ENCODE measurements around the gene HRCT1. TPM values are rescaled to one million over a fixed set of nuclear protein-coding genes. Genes with fewer than 3 reads are reported as not detected.
"Not testable (repeated sequence)": the region's sequence is repeated elsewhere in the genome, so short reads cannot be mapped to it uniquely, and the experiment has no call there.

HRCT1 gene
- total RNA-seq, 1 experiment from 2014 or later, result not detected

GRCh38 chr9:35896570-35896969 lies 9.4 kb upstream of the HRCT1 start:
- no peak for DNase-seq (ENCODE audit: low spot score)

GRCh38 chr9:35897376-35898099 lies 8.5 kb upstream of the HRCT1 start:
- DNase-seq (ENCODE audit: low spot score), result not testable (repeated sequence)

GRCh38 chr9:35898337-35898736 lies 7.7 kb upstream of the HRCT1 start:
- no peak for DNase-seq (ENCODE audit: low spot score)

- no peak for DNase-seq (ENCODE audit: low spot score)
Measured at GRCh38 chr9:35899021-35899420, 7.0 kb upstream of the HRCT1 start.

- DNase-seq (ENCODE audit: low spot score), result peak; percentile 71
Measured at GRCh38 chr9:35903049-35903448, 3.0 kb upstream of the HRCT1 start.

GRCh38 chr9:35904338-35904737 lies 1.7 kb upstream of the HRCT1 start:
- DNase-seq (ENCODE audit: low spot score), result no peak

- peak; percentile 44 for DNase-seq (ENCODE audit: low spot score)
Measured at GRCh38 chr9:35905051-35905781, 786 bp upstream of the HRCT1 start.

- DNase-seq (ENCODE audit: low spot score), result peak; percentile 67
Measured at GRCh38 chr9:35906923-35907699, 1.1 kb downstream of the HRCT1 start.

- DNase-seq (ENCODE audit: low spot score), result peak; percentile 97
Measured at GRCh38 chr9:35907711-35908503, 1.9 kb downstream of the HRCT1 start.

GRCh38 chr9:35908504-35909125 lies 2.6 kb downstream of the HRCT1 start:
- no peak for DNase-seq (ENCODE audit: low spot score)

- no peak for DNase-seq (ENCODE audit: low spot score)
Measured at GRCh38 chr9:35909274-35909673, 3.3 kb downstream of the HRCT1 start, which contains the start of gene SPAAR. Gene SPAAR, plus strand, starts transcription at chr9:35909490. Its CDS starts 974 bp downstream, at chr9:35910464.

GRCh38 chr9:35909687-35910612 lies 3.9 kb downstream of the HRCT1 start:
- no peak for DNase-seq (ENCODE audit: low spot score)

- DNase-seq (ENCODE audit: low spot score), result peak; percentile 74
Measured at GRCh38 chr9:35910613-35911359, 4.8 kb downstream of the HRCT1 start.

GRCh38 chr9:35911690-35912089 lies 5.7 kb downstream of the HRCT1 start:
- no peak for DNase-seq (ENCODE audit: low spot score)

- DNase-seq (ENCODE audit: low spot score), result no peak
Measured at GRCh38 chr9:35912791-35913400, 6.9 kb downstream of the HRCT1 start.

- DNase-seq (ENCODE audit: low spot score), result not testable (repeated sequence)
Measured at GRCh38 chr9:35913429-35913828, 7.4 kb downstream of the HRCT1 start.

GRCh38 chr9:35914301-35914807 lies 8.4 kb downstream of the HRCT1 start:
- DNase-seq (ENCODE audit: low spot score), result no peak

GRCh38 chr9:35915681-35916294 lies 9.8 kb downstream of the HRCT1 start:
- DNase-seq (ENCODE audit: low spot score), result no peak
